Small intestine (tissue), 7 donors: ENCODE measurements around the gene KBTBD8. TPM values are rescaled to one million over a fixed set of nuclear protein-coding genes. Genes with fewer than 3 reads are reported as not detected.

ENCODE experiments used
- DNase-seq, 2 donors: peaks; one replicate each; pipeline versions ENCODE4 v3.0.0 to v3.0.0-alpha.2; 2013
- FAIRE-seq: peaks from 2 replicates; lab custom pipeline; 2012; peaks lifted over from hg19 to GRCh38; lab: Jason Lieb, UNC
- H3K27ac ChIP-seq, 3 donors: one replicate each; pipeline ENCODE4 v1.5.1; 2013; ENCODE audit warnings: low read length in 2 of 3, mild to moderate bottlenecking in 2 of 3, control low read depth in 1 of 3, inconsistent platforms in 1 of 3, low read depth in 1 of 3, moderate library complexity in 1 of 3
- H3K27me3 ChIP-seq, 3 donors: one replicate each; pipeline ENCODE4 v1.6.1; 2013; ENCODE audit warnings: low read length in 3 of 3, inconsistent platforms in 1 of 3; ENCODE audit not compliant: control insufficient read depth in 3 of 3, insufficient read depth in 3 of 3
- H3K36me3 ChIP-seq, 3 donors: one replicate each; pipeline ENCODE4 v1.6.1; 2013; ENCODE audit warnings: low read length in 3 of 3, inconsistent platforms in 1 of 3, low read depth in 1 of 3, mild to moderate bottlenecking in 1 of 3, moderate library complexity in 1 of 3; ENCODE audit not compliant: control insufficient read depth in 3 of 3, insufficient read depth in 2 of 3
- H3K4me1 ChIP-seq, 3 donors: one replicate each; pipeline ENCODE4 v1.6.1; 2013; ENCODE audit warnings: low read length in 2 of 3, inconsistent platforms in 1 of 3, low read depth in 1 of 3, mild to moderate bottlenecking in 1 of 3, moderate library complexity in 1 of 3; ENCODE audit not compliant: control insufficient read depth in 3 of 3, insufficient read depth in 2 of 3
- H3K4me3 ChIP-seq, 3 donors: one replicate each; pipeline ENCODE4 v1.5.1; 2013; ENCODE audit warnings: low read length in 3 of 3, control low read depth in 1 of 3, inconsistent platforms in 1 of 3, low read depth in 1 of 3, mild to moderate bottlenecking in 1 of 3, moderate library complexity in 1 of 3
- H3K9me3 ChIP-seq, 2 donors: one replicate each; pipeline ENCODE4 v1.6.1; 2013; ENCODE audit warnings: low read depth in 1 of 2, low read length in 1 of 2; ENCODE audit not compliant: control insufficient read depth in 2 of 2, insufficient read depth in 1 of 2
- WGBS, 3 donors: extraction: QIAGEN DNeasy Blood & Tissue Kit; methylation state at CpG; one replicate each; pipeline ENCODE4 v1.1.7; 2013; 5-methylcytosine and 5-hydroxymethylcytosine counted together
- polyA plus RNA-seq, 4 donors: library from polyadenylated mRNA; stranded (reverse) in 3 of 4; unstranded in 1 of 4; fragments of 200-250 nt in 3 of 4; fragments of 120-200 nt in 1 of 4; gene quantifications; one replicate each; pipeline versions ENCODE4 v1.2.1 to v1.2.3, GENCODE V29; 2013
- donor health status: healthy with polysubstance abuse.
- donor health status: control.
- donor health status: control.
- donor health status: Bipolar disorder and iron deficiency.
- donor health status: healthy.

The KBTBD8 gene
- polyA plus RNA-seq, 4 donors = 0.81 to 3.4 (median 1.8) TPM

GRCh38 chr3:67048067-67048714, 50.1 kb downstream of the KBTBD8 start:
- Histone ChIP-seq H3K4me1 (no peaks in the 10 kb centered on the region), H3K4me3 (no peak overlapping the region), H3K9me3 (no peaks in the 10 kb centered on the region), H3K27ac (no peak overlapping the region), H3K36me3 (no peaks in the 10 kb centered on the region), H3K27me3 (no peaks in the 10 kb centered on the region)
- FAIRE-seq (no peak), DNase-seq (no peak)
- WGBS, 3 donors = 76 to 94% (median 84%) methylated on average over 2 of the region's 2 CpGs

DNA sequence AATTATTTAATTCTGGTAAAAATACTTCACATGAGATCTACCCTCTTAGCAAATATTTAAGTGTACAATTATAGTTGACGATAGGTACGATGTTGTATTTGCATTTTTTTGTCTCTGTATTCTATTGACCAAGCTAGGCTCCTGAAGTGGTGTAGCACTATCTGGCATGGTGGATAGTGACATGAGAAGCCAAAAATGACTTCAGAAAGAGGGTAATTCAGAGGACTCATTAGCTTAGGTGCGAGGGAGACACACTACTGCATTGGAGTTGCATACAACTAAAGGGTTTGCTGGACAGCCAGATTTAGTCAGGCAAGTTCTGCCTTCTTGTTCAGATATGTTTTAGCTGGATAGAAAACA, 50.6 kb downstream of the KBTBD8 start:
- Histone ChIP-seq H3K4me1 (no peaks in the 10 kb centered on the region), H3K27ac (no peak overlapping the region), H3K36me3 (no peaks in the 10 kb centered on the region), H3K9me3 (no peaks in the 10 kb centered on the region), H3K27me3 (no peaks in the 10 kb centered on the region), H3K4me3 (no peak overlapping the region)
- WGBS, 3 donors = 80 to 88% (median 85%) methylated on average over 3 of the region's 3 CpGs
- FAIRE-seq (no peak), DNase-seq (no peak)

DNA sequence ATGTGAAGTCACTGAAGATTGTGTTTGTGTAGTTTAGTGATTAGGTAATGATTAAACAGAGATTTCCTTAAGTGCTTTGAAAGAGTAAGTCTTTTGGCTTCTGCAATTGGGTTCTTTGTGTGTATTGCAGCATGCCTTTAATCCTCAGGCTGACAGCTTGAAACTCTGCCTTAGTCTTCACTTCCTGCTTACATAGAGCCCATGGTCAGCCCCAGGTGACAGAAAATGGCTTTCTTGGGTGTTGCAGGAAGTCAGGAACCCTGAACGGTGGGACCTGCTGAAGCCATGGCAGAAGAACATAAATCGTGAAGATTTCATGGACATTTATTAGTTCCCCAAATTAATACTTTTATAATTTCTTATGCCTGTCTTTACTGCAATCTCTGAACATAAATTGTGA, 61.3 kb downstream of the KBTBD8 start:
- H3K9me3 ChIP-seq = no peaks in the 10 kb centered on the region
- no peak overlapping the region for H3K4me3 ChIP-seq
- FAIRE-seq (no peak), DNase-seq (no peak)
- peaks cover 0 to 2% (median 0%) of the 10 kb centered on the region in 3 donors for H3K27me3 ChIP-seq
- no peaks in the 10 kb centered on the region for H3K36me3 ChIP-seq
- no peaks in the 10 kb centered on the region for H3K4me1 ChIP-seq
- H3K27ac ChIP-seq = no peak overlapping the region
- WGBS, 3 donors = 86 to 90% (median 87%) methylated on average over 2 of the region's 2 CpGs
